ENCODE measurements around the gene GYS2.

DNA sequence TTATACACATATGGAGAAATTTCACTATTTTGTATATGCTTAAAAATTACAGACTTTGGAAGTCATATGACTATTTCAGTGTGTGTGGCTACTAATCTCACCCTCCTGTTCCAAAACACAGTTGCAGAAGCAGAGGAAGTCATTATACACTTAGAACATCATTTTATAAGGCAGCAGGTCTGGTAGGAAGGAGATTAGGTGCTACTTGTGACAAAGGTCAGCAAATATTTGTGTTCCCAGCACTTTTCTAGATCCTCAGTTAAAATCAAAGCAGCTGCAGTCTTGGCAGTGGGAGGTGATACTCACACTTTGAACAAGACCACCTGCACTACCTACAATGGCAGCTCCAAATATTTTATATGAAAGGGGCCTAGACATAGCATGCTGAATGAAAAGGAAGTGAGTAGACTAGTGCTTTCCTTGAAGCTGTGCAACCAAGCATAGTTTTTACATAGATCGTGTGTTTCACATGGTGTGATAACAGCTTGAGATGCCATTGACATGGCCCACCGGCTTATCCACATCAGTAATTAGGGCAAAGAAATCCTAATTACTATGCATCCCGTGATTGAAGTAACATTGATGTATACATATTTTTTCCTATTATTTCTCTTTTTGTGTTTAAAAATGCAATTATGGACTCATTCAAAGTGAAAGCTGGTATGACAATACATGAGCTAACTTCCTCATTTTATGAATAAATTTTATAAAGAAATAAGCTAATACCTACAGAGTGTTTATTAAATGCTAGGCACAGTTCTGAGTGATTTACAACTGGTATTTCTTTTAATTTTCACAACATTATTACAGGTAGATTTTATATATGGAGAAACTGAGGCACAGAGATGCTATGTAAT lies 5.3 kb downstream of the GYS2 start:
- TF ChIP-seq, protein P1, sequence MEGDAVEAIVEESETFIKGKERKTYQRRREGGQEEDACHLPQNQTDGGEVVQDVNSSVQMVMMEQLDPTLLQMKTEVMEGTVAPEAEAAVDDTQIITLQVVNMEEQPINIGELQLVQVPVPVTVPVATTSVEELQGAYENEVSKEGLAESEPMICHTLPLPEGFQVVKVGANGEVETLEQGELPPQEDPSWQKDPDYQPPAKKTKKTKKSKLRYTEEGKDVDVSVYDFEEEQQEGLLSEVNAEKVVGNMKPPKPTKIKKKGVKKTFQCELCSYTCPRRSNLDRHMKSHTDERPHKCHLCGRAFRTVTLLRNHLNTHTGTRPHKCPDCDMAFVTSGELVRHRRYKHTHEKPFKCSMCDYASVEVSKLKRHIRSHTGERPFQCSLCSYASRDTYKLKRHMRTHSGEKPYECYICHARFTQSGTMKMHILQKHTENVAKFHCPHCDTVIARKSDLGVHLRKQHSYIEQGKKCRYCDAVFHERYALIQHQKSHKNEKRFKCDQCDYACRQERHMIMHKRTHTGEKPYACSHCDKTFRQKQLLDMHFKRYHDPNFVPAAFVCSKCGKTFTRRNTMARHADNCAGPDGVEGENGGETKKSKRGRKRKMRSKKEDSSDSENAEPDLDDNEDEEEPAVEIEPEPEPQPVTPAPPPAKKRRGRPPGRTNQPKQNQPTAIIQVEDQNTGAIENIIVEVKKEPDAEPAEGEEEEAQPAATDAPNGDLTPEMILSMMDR (IDR thresholded peaks at IDR 0.05) = no peak
- no peak for TF ChIP-seq POLR2A (IDR thresholded peaks at IDR 0.05)

Measured in thyroid gland (tissue), 4 donors.